Activated effector memory CD4-positive, alpha-beta T cell treated with Interleukin-2 at 50 U/mL for 16 hours (primary cell): ENCODE results near the gene BDH1.

Experiments used
- DNase-seq: peaks from one replicate; pipeline ENCODE4 v3.0.0-alpha.2; 2020

The BDH1 gene

DNA sequence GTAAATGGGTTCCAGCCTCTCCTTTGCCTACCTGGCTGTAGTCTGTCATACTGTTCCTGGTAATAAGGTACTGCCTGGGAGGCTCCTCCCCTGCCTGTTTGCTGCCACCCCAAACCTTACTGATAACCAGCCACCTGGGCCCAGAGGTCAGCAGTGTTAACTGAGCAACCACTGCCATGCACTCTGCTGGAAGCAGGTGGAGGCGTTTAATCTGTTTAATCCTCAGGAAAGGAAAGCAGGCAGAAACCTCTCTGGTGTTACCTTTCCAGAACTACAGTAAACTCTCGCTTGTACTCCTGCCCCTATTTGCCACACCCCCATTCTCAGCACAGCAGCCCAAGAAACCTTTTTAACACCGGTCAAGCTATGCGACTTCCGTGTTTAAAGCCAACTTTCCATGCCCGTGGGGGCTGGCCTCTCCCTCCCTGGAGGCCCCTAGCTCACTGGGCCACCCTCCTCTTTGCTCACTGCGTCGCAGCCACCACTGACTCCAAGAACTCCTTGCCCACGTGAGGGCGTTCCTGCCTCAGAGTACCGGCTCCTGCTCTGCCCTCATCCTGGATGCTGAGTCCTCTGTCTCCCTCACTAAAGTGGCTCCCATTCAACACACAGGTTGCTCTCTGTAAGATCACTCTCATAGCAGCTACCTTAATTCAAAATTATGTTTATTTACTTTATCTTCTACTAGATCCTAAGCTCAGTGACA lies 8.3 kb downstream of the BDH1 start:
- DNase-seq: no peak

- DNase-seq: no peak
These were observed 9.3 kb downstream of the BDH1 start for GRCh38 chr3:197546307-197547085.

DNA sequence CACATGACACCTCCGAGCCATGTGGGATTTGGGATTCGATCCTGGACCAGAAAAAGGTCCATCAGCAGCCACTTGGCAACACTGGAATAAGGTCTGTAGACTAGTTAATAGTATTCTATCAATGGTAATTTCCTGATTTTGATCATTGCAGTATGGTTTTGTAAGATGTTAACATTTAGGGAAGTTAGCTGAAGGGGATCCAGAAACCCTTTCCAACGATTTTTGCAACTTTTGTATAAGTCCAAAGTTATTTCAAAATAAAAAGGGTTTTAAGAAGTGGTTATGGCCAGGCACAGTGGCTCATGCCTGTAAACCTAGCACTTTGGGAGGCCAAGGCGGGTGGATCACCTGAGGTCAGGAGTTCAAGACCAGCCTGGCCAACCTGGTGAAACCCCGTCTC lies 10.2 kb downstream of the BDH1 start:
- DNase-seq: no peak

- DNase-seq: no peak
These were observed 10.7 kb downstream of the BDH1 start for GRCh38 chr3:197545101-197545500.

DNA sequence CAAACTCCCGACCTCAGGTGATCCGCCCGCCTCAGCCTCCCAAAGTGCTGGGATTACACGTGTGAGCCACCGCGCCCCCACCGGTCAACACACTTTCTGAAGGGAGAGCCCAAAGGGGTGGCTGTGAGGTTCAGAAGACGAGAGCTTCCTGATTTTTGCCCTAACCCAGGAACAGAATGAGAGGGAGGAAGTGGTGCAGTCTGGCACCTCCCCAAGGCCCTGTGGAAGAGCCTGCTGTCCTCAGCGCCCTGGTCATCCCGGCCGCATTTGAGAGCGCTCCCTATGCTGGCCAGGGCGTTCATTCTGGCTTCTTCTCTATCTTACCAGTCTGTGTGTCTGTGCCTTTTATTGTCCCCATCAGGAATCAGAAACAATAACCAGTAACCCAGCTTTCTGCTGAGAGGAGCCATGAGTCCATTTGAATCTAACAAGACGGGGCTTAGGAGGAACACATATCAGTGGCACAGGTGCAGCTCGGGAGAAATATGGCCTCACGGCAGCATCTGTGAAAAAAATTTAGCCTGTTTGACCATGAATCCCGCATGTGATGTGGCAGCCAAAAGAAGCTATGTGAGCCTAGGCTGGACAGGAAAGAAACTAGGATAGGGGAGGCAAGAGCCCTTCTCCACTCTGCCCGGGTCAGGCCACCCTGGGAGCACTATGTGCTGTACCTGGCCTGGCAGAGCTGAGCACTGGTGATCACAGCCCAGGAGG lies 12.9 kb downstream of the BDH1 start:
- no peak for DNase-seq

- DNase-seq: no peak
These were observed 13.8 kb downstream of the BDH1 start for GRCh38 chr3:197541756-197542539.

DNA sequence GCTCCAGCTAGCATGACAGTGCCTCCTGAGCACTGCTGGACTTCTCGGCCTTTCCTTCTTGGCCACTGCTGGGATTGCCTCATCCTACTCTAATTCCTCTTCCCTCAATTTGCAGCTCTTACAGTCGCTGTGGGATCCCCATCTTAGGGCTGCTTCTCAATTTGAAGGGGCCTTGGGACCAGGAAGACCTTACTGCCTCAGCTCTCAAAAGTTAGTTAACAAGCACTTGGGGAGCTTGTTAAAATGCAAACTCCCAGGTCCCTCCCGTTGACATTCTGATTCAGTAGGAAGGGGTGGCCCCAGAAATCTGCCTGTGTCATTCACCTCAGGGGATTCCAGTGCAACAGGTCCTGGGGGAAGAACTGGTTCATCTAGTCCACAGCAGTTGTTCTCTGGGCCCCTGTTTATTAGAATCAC lies 14.8 kb downstream of the BDH1 start:
- no peak for DNase-seq

DNA sequence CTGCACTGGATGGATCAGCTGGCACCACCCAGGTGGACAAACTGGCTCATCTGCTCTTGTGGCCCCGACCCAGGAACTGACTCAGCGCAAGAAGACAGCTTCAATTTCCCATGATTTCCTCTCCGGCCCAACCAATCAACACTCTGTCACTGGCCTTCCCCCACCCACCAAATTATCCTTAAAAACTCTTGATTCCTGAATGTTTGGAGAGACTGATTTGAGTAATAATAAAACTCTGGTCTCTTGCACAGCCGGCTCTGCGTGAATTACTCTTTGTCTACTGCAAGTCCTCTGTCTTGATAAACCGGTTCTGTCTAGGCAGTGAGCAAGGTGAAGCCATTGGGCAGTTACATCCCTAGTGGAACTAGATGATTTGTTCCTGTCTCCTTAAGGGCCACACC lies 16.1 kb downstream of the BDH1 start:
- no peak for DNase-seq

GRCh38 chr3:197533927-197534725 lies 21.6 kb downstream of the BDH1 start:
- DNase-seq: no peak

DNA sequence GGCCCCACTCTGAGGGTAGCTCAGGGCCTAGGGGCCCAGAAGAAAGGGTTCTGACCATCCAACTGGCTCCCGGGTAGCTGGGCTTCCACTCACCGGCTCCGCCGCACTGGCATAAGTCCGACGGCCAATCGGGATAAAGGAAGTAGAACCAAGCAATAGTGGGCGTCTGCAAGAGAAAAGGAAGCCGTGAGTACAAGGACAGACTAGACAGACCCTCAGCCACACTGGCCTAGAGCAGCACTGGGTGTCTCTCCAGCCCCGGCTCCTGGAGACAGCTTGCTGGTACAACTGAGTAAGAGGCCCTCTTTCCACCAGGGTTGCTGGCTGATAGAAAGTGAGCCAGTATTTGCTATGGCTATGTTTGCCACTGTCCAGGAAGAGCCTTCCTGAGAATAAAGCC lies 22.4 kb downstream of the BDH1 start:
- no peak for DNase-seq

GRCh38 chr3:197532388-197532787 lies 23.4 kb downstream of the BDH1 start:
- no peak for DNase-seq

DNA sequence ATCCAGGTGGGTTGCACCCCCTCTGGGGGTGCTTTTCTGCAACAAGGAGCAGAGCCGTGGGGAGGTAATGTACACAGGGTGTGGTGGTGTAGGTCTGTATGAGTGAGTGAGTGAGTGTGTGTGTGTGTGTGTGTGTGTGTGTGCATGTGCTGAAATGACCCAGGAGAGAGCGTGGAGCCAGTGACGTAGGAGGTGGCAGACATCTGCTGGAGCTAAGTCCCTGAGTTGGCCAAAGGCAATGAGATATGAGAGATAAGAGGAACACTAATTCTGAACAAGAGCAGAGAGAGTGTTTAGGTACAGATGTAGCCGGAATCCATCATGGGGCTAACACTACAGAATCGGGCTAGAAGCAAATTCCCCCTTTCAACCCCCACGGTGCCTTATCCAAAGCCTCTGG lies 27.6 kb downstream of the BDH1 start:
- no peak for DNase-seq

- no peak for DNase-seq
These were observed 28.2 kb downstream of the BDH1 start for GRCh38 chr3:197527569-197527968.

- DNase-seq: no peak
These were observed 30.1 kb downstream of the BDH1 start for GRCh38 chr3:197525706-197526105.

GRCh38 chr3:197524128-197524527 lies 31.6 kb downstream of the BDH1 start:
- no peak for DNase-seq

- DNase-seq: no peak
These were observed 32.2 kb downstream of the BDH1 start for GRCh38 chr3:197523526-197523925.

DNA sequence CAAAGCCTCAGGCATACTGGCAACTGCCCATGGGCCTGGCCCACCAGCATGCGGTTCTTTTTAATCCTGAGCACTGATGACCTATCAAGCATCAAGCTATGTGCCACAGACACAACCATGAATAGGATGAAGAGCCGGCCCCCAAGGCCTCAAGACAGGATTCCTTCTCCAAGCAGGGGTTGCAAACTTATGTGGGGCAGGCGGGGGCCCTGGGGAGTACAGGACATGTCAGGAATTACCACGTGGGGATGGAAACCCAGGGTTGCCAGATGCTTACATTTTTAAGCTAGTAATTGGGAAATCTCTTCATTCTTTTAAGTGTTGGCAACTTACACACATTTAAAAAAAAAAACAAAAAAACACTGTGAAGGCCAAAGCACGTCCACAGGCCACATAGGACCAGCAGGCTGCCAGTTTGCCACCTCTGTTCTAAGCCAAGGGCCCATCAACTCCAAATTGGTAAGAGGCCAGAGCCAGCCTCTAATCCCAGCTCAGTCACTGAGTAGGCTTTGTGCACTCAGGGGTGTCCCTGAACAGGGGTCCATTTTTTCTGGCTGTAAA lies 32.8 kb downstream of the BDH1 start:
- no peak for DNase-seq

- DNase-seq: no peak
These were observed 33.5 kb downstream of the BDH1 start for GRCh38 chr3:197522183-197522715.

- no peak for DNase-seq
These were observed 34.2 kb downstream of the BDH1 start for GRCh38 chr3:197521277-197522182.
